GM08714 (cell line): Measurements from ENCODE around the gene MEGF9.
"Not testable (repeated sequence)": the region's sequence is repeated elsewhere in the genome, so short reads cannot be mapped to it uniquely, and the experiment has no call there.

Experiments used
- H3K4me3 ChIP-seq: fragments of 200-500 bp; sonication (Bioruptor generic); 2 replicates; pipeline ENCODE4 v1.5.1; 2014; ENCODE audit warnings: mild to moderate bottlenecking, low read length, inconsistent platforms
- ZNF274 ChIP-seq: IDR thresholded peaks from 2 replicates; pipeline ENCODE4 v1.6.1; 2012; ENCODE audit warnings: mild to moderate bottlenecking, low read depth, low read length

The MEGF9 gene

GRCh38 chr9:120561709-120562108, 152.6 kb downstream of the MEGF9 start:
- H3K4me3 ChIP-seq: no peak overlapping the region
- TF ChIP-seq ZNF274: no peak

- no peak for TF ChIP-seq ZNF274
- no peak overlapping the region for H3K4me3 ChIP-seq
Measured at GRCh38 chr9:120559546-120559945, 154.7 kb downstream of the MEGF9 start.

- no peak for TF ChIP-seq ZNF274
- no peak overlapping the region for H3K4me3 ChIP-seq
Measured at GRCh38 chr9:120558454-120558853, 155.8 kb downstream of the MEGF9 start.

- TF ChIP-seq ZNF274: no peak
- H3K4me3 ChIP-seq: no peak overlapping the region
Measured at GRCh38 chr9:120557205-120557604, 157.1 kb downstream of the MEGF9 start.

DNA sequence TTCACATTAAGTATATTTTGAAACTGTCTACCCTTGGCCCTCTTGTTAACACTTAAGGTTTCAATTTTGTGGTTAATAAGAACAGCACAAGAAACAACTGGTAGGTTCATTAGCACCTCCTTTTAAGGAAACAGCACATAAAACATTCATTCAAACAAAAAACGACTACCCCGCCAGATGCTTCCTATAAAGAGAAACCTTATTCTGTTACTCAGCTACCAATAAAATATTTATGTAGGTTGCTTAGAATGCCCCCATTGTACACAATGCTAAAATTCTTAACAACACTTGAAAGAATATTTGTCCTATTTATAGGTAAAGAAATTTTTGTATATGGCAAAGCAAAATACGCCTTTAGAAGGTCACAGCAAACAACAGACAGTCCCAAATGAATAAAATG, 157.5 kb downstream of the MEGF9 start:
- H3K4me3 ChIP-seq: no peak overlapping the region
- TF ChIP-seq ZNF274: no peak

GRCh38 chr9:120555839-120556238, 158.4 kb downstream of the MEGF9 start:
- no peak overlapping the region for H3K4me3 ChIP-seq
- TF ChIP-seq ZNF274: no peak

- not testable (repeated sequence) for H3K4me3 ChIP-seq
Measured at GRCh38 chr9:120552210-120552704, 162.0 kb downstream of the MEGF9 start.
